Tibial nerve (tissue), 4 donors: ENCODE data around the gene SHFL. TPM values are rescaled to one million over a fixed set of nuclear protein-coding genes. Genes with fewer than 3 reads are reported as not detected.

Experiments used
- DNase-seq, 2 donors: peaks; one replicate each; pipeline ENCODE4 v3.0.0-alpha.2; 2019; ENCODE audit warnings: low spot score in 2 of 2
- H3K27ac ChIP-seq, 4 donors: fragments of 200-600 bp; sonication (generic) in 3 of 4; one replicate each; pipeline ENCODE4 v1.5.1; 2017 to 2019; ENCODE audit warnings: mild to moderate bottlenecking in 1 of 4
- H3K27me3 ChIP-seq, 2 donors: fragments of 200-600 bp; sonication (generic) in 1 of 2; one replicate each; pipeline versions ENCODE4 v1.5.1 to v1.6.0; 2017 to 2019
- H3K36me3 ChIP-seq, 3 donors: fragments of 200-600 bp; sonication (generic); one replicate each; pipeline ENCODE4 v1.5.1; 2018 to 2019
- H3K4me1 ChIP-seq, 4 donors: fragments of 200-600 bp; sonication (generic) in 3 of 4; one replicate each; pipeline ENCODE4 v1.5.1; 2017 to 2019
- H3K4me3 ChIP-seq, 4 donors: fragments of 200-600 bp; sonication (generic) in 3 of 4; one replicate each; pipeline ENCODE4 v1.5.1; 2017 to 2019; ENCODE audit warnings: mild to moderate bottlenecking in 1 of 4, moderate library complexity in 1 of 4
- H3K9me3 ChIP-seq, 4 donors: fragments of 200-600 bp; sonication (generic) in 3 of 4; one replicate each; pipeline ENCODE4 v1.5.1; 2017 to 2019
- CTCF ChIP-seq, 5 experiments: fragments of 200-600 bp in 3 of 5; fragments of 450-650 bp in 2 of 5; sonication (generic) in 3 of 5; IDR thresholded peaks; one replicate each; pipeline ENCODE4 v1.5.1; 2016 to 2019; ENCODE audit warnings: antibody characterized with exemption in 5 of 5, mild to moderate bottlenecking in 3 of 5, moderate library complexity in 2 of 5
- EP300 ChIP-seq, 2 donors: sonication (generic); formaldehyde crosslinking; IDR thresholded peaks; one replicate each; pipeline ENCODE4 v1.6.1; 2017; ENCODE audit warnings: antibody characterized with exemption in 2 of 2, mild to moderate bottlenecking in 1 of 2
- POLR2A ChIP-seq, 2 donors: fragments of 450-650 bp; IDR thresholded peaks; one replicate each; pipeline ENCODE4 v1.6.1; 2017; ENCODE audit warnings: antibody characterized with exemption in 2 of 2, mild to moderate bottlenecking in 2 of 2, moderate library complexity in 2 of 2
- WGBS, 2 donors: methylation state at CpG; one replicate each; pipeline ENCODE4 v1.1.5; 2018; 5-methylcytosine and 5-hydroxymethylcytosine counted together
- total RNA-seq, 4 donors: library from RNA; depleted of rRNA; stranded (reverse); fragments of >200 nt; gene quantifications; one replicate each; pipeline ENCODE4 v1.1.0, GENCODE V29; 2016

The SHFL gene
- total RNA-seq, 4 donors from 2014 or later = 25.1 to 58.6 (median 43.4) TPM

GRCh38 chr19:10137751-10138682, 51.9 kb downstream of the SHFL start:
- DNase-seq = no peak
- WGBS, 2 donors = 83 to 85% methylated on average over 26 to 31 of the region's 38 CpGs
- Histone ChIP-seq H3K27ac (no peak overlapping the region), H3K4me3 (no peak overlapping the region), H3K9me3 (no peaks in the 10 kb centered on the region), H3K4me1 (no peaks in the 10 kb centered on the region), H3K36me3 (peaks cover 12 to 100% (median 52%) of the 10 kb centered on the region in 3 donors), H3K27me3 (no peaks in the 10 kb centered on the region)
- TF ChIP-seq EP300 (IDR thresholded peaks at IDR 0.05) (no peak), CTCF (IDR thresholded peaks at IDR 0.05) (no peak), POLR2A (IDR thresholded peaks at IDR 0.05) (no peak)

- H3K36me3 ChIP-seq = peaks cover 12 to 100% (median 46%) of the 10 kb centered on the region in 3 donors
- 91 to 93% methylated on average over 22 to 27 of the region's 27 CpGs for WGBS, 2 donors
- no peak for DNase-seq
- no peak overlapping the region for H3K4me3 ChIP-seq
- no peaks in the 10 kb centered on the region for H3K9me3 ChIP-seq
- TF ChIP-seq POLR2A (IDR thresholded peaks at IDR 0.05) (no peak), EP300 (IDR thresholded peaks at IDR 0.05) (no peak), CTCF (IDR thresholded peaks at IDR 0.05) (no peak)
- H3K4me1 ChIP-seq = no peaks in the 10 kb centered on the region
- H3K27me3 ChIP-seq = no peaks in the 10 kb centered on the region
- H3K27ac ChIP-seq = no peak overlapping the region
These were observed 53.0 kb downstream of the SHFL start for GRCh38 chr19:10138879-10139795.

GRCh38 chr19:10139952-10140351, 53.8 kb downstream of the SHFL start:
- H3K9me3 ChIP-seq = no peaks in the 10 kb centered on the region
- H3K4me1 ChIP-seq = no peaks in the 10 kb centered on the region
- TF ChIP-seq CTCF (IDR thresholded peaks at IDR 0.05) = no peak
- no peak for TF ChIP-seq EP300 (IDR thresholded peaks at IDR 0.05)
- TF ChIP-seq POLR2A (IDR thresholded peaks at IDR 0.05) = no peak
- DNase-seq = no peak
- H3K27me3 ChIP-seq = no peaks in the 10 kb centered on the region
- no peak overlapping the region for H3K27ac ChIP-seq
- WGBS, 2 donors = 93 to 96% methylated on average over 19 to 23 of the region's 23 CpGs
- no peak overlapping the region for H3K4me3 ChIP-seq
- H3K36me3 ChIP-seq = peaks cover 12 to 100% (median 42%) of the 10 kb centered on the region in 3 donors

GRCh38 chr19:10141479-10141878, 55.4 kb downstream of the SHFL start:
- Histone ChIP-seq H3K27ac (peak overlapping the region in 1 of 4 donors; percentile 37), H3K27me3 (no peaks in the 10 kb centered on the region), H3K9me3 (no peaks in the 10 kb centered on the region), H3K4me1 (no peaks in the 10 kb centered on the region), H3K4me3 (no peak overlapping the region), H3K36me3 (peaks cover 8 to 100% (median 43%) of the 10 kb centered on the region in 3 donors)
- TF ChIP-seq CTCF (IDR thresholded peaks at IDR 0.05) = no peak
- no peak for TF ChIP-seq EP300 (IDR thresholded peaks at IDR 0.05)
- TF ChIP-seq POLR2A (IDR thresholded peaks at IDR 0.05) = no peak
- WGBS, 2 donors = 85 to 87% methylated on average over 13 of the region's 13 CpGs
- no peak for DNase-seq
